ENCODE results near the gene DOCK1. TPM values are rescaled to one million over a fixed set of nuclear protein-coding genes. Genes with fewer than 3 reads are reported as not detected.

DOCK1 gene
- total RNA-seq, 1 experiment from 2014 or later: 40.0 TPM

DNA sequence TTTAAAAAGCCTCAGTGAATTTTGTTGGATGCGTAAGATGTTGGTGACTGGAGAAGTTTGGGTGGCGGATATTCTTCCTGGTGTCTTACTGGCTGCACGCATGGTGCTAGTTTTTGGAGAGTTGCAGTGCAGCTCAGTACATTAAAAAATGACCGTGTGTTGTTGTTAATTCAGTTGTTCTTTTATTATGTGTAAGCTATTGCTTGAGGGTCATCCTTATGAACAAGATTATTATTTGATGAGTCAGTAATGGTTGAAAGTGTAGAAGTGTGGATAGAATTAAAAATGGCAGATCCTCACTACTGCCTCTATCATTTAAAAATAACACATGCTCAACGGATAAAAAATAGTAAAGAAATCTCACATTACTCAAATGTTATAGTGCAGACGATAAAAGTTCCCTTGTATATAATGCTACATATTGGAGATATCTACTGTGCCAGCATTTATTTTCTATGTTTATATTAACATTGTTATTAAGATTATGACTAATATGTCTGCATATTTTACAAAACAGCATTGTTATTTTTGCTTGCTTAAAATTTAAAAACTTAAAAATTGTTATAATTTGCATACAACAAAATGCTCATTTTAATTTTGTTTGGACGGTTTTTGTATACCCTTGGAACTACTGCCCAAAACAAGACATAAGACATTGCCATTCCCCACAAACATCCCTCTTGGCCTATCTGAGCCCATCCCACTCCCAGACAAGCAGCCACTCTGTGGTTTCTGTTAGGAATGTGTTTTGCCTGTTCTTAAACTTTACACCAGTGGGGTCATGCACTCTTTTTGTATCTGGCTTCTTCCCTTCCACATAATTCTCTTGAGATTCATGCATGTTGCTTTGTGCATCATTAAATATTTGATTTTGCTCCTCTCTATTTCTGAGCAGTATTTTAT is 142.0 kb downstream of the DOCK1 start:
- H3K36me3 Mint-ChIP-seq (ENCODE audit: insufficient read depth, unreplicated experiment): peaks cover 34% of the 10 kb centered on the region
- CTCF ChIA-PET: no interaction called here
- no peak overlapping the region for H3K4me3 Mint-ChIP-seq (ENCODE audit: unreplicated experiment)
- no peak for DNase-seq (ENCODE audit: unreplicated experiment)
- no peak overlapping the region for H3K27ac Mint-ChIP-seq (ENCODE audit: low read depth, unreplicated experiment)
- H3K4me1 Mint-ChIP-seq (ENCODE audit: insufficient read depth, unreplicated experiment): no peaks in the 10 kb centered on the region
- intact Hi-C loops (cut with micrococcal nuclease): loop anchor here (10.0 kb wide), 1 partner anchor 142 kb away; the partner anchor contains the start of gene DOCK1
- BruUV-seq (replicated peaks): no TSS peak
- TF ChIP-seq, protein P1, sequence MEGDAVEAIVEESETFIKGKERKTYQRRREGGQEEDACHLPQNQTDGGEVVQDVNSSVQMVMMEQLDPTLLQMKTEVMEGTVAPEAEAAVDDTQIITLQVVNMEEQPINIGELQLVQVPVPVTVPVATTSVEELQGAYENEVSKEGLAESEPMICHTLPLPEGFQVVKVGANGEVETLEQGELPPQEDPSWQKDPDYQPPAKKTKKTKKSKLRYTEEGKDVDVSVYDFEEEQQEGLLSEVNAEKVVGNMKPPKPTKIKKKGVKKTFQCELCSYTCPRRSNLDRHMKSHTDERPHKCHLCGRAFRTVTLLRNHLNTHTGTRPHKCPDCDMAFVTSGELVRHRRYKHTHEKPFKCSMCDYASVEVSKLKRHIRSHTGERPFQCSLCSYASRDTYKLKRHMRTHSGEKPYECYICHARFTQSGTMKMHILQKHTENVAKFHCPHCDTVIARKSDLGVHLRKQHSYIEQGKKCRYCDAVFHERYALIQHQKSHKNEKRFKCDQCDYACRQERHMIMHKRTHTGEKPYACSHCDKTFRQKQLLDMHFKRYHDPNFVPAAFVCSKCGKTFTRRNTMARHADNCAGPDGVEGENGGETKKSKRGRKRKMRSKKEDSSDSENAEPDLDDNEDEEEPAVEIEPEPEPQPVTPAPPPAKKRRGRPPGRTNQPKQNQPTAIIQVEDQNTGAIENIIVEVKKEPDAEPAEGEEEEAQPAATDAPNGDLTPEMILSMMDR (IDR thresholded peaks at IDR 0.05; ENCODE audit: unreplicated experiment): no peak
- H3K9me3 Mint-ChIP-seq (ENCODE audit: unreplicated experiment): no peaks in the 10 kb centered on the region
- POLR2A ChIA-PET: no interaction called here
- no peaks in the 10 kb centered on the region for H3K27me3 Mint-ChIP-seq (ENCODE audit: insufficient read depth, unreplicated experiment)

DNA sequence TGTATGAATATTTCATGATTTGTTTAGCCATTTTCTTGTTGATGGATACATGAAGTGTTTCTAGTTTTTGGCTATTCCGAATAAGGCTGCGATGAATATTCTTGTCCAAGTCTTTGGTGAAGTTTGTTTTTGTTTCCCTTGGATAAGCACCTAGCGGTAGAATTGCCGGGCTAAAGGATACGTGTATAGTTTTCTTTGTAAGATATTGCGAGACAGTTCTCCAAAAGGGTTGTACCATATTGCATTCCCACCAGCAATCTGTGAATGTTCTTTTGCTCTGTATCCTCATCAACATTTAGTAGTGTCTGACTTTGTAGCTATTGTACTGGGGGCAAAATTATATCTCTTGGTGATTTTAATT is 142.6 kb downstream of the DOCK1 start:
- Mint-ChIP-seq H3K27ac (ENCODE audit: low read depth, unreplicated experiment) (no peak overlapping the region), H3K4me1 (ENCODE audit: insufficient read depth, unreplicated experiment) (no peaks in the 10 kb centered on the region), H3K4me3 (ENCODE audit: unreplicated experiment) (no peak overlapping the region), H3K9me3 (ENCODE audit: unreplicated experiment) (no peaks in the 10 kb centered on the region), H3K36me3 (ENCODE audit: insufficient read depth, unreplicated experiment) (peaks cover 34% of the 10 kb centered on the region), H3K27me3 (ENCODE audit: insufficient read depth, unreplicated experiment) (no peaks in the 10 kb centered on the region)
- ChIA-PET CTCF (no interaction called here), POLR2A (no interaction called here)
- TF ChIP-seq, protein P1 (IDR thresholded peaks at IDR 0.05; ENCODE audit: unreplicated experiment): no peak
- BruUV-seq (replicated peaks): no TSS peak
- DNase-seq (ENCODE audit: unreplicated experiment): no peak
- intact Hi-C loops (cut with micrococcal nuclease): loop anchor here (10.0 kb wide), 1 partner anchor 143 kb away; the partner anchor contains the start of gene DOCK1

DNA sequence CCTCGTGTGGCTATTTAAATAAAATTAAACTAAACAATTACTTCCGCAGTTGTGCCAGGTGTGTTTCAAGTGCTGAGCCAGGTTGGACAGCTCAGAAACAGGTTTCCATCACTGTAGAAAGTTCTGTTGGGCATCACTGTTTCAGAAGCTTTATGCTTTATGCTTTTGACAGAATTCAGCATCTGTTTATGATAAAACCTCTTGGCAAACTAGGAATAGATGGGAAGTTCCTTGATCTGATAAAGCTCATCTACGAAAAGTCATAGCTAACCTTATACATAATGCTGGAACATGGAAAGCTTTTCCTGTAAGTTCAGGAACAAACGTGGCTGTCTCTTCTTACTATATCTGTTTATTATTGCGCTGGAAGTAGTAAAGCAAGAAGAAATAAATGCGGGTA is 143.4 kb downstream of the DOCK1 start:
- Mint-ChIP-seq H3K4me3 (ENCODE audit: unreplicated experiment) (no peak overlapping the region), H3K27me3 (ENCODE audit: insufficient read depth, unreplicated experiment) (no peaks in the 10 kb centered on the region), H3K9me3 (ENCODE audit: unreplicated experiment) (no peaks in the 10 kb centered on the region), H3K4me1 (ENCODE audit: insufficient read depth, unreplicated experiment) (no peaks in the 10 kb centered on the region), H3K27ac (ENCODE audit: low read depth, unreplicated experiment) (no peak overlapping the region), H3K36me3 (ENCODE audit: insufficient read depth, unreplicated experiment) (peaks cover 29% of the 10 kb centered on the region)
- ChIA-PET CTCF (no interaction called here), POLR2A (no interaction called here)
- intact Hi-C loops (cut with micrococcal nuclease): loop anchor here (10.0 kb wide), 1 partner anchor 144 kb away; the partner anchor contains the start of gene DOCK1
- DNase-seq (ENCODE audit: unreplicated experiment): no peak
- TF ChIP-seq, protein P1 (IDR thresholded peaks at IDR 0.05; ENCODE audit: unreplicated experiment): no peak
- BruUV-seq (replicated peaks): no TSS peak

DNA sequence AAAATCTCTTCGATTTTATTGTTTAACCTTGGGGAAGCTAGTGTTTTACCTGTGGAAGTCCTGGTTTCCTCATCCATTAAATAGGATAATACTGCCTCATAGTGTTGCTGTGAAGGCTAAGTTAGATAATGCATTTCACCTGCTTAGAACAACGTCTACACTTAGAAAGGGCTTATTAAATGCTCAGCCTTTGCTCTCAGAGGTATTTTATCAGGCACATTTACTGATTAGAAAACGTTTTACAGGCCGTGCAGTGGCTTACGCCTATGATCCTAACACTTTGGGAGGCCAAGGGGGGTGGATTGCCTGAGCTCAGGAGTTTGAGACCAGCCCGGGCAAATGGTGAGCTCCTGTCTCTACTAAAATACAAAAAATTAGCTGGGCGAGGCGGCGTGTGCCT is 146.8 kb downstream of the DOCK1 start:
- Mint-ChIP-seq H3K4me1 (ENCODE audit: insufficient read depth, unreplicated experiment) (no peaks in the 10 kb centered on the region), H3K36me3 (ENCODE audit: insufficient read depth, unreplicated experiment) (peaks cover 15% of the 10 kb centered on the region), H3K27me3 (ENCODE audit: insufficient read depth, unreplicated experiment) (no peaks in the 10 kb centered on the region), H3K9me3 (ENCODE audit: unreplicated experiment) (peaks cover 8% of the 10 kb centered on the region), H3K4me3 (ENCODE audit: unreplicated experiment) (no peak overlapping the region), H3K27ac (ENCODE audit: low read depth, unreplicated experiment) (no peak overlapping the region)
- CTCF ChIA-PET: no interaction called here
- no peak for DNase-seq (ENCODE audit: unreplicated experiment)
- POLR2A ChIA-PET: interaction anchor here (0.6 kb wide), 1 partner anchor 163 kb away, joined by 3 read pairs; no protein-coding TSS in a partner anchor
- TF ChIP-seq, protein P1 (IDR thresholded peaks at IDR 0.05; ENCODE audit: unreplicated experiment): no peak
- BruUV-seq (replicated peaks): no TSS peak
- intact Hi-C loops (cut with micrococcal nuclease): no loop called here
